CD4-positive, alpha-beta T cell treated with Interleukin-15 for 1 hour (primary cell): Measurements from ENCODE around the gene ATF6B.
"Not testable (repeated sequence)": the region's sequence is repeated elsewhere in the genome, so short reads cannot be mapped to it uniquely, and the experiment has no call there.

Experiments used
- DNase-seq: peaks from one replicate; pipeline ENCODE4 v3.0.0-alpha.2; 2020

ATF6B gene

DNA sequence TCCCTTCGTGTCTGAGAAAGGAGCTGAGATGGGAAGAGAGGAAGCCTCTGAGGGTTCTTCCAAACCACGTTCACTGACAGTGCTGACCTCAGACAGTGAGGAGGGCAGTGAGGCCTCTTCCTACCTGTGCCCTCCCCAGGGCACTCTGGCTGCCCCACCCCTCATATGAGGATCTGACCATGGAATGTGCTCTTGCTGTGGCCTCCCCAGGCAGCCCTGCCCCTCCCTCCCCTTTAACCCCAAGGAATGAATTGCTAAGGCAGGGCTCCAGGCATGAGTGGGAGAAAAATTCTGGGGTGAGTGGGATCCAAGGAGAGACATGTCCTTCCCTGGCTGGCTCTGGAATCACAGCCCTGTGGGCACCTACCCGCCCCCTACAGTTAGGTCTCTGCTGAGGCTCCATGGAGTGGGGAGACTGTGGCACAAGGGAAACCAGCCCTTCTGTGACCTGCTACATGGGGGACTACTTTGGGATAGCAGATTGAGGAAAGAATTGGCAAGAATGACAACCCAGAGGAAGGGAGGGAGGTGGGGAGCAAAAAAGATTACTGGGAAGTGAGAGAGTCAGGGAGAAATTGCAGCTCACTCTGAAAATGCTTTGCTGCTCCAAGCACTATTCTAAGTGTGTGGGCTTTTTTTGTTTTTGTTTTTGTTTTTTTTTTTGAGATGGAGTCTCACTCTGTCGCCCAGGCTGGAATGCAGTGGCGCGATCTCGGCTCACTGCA, 48.3 kb downstream of the ATF6B start:
- DNase-seq: no peak

DNA sequence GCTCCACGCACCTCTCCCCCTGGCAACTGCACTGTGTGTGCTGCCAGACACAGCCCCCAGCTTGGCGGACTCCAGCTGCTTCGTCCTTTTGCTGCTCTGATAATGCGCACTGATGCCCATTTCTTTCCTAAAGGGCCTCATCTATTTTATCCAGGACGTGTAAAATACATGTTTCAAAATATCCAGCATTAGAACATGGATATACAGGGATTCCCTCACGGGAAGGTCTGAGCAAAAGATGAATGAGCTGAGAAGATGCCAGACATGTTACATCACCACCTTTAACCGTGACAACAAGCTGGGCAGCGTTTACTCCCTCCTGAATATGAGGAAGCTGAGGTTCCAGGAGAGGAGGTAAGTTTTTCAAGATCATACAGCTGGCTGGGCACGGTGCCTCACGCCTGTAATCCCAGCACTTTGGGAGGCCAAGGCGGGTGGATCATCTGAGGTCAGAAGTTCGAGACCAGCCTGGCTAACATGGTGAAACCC, 51.7 kb downstream of the ATF6B start:
- DNase-seq: no peak

DNA sequence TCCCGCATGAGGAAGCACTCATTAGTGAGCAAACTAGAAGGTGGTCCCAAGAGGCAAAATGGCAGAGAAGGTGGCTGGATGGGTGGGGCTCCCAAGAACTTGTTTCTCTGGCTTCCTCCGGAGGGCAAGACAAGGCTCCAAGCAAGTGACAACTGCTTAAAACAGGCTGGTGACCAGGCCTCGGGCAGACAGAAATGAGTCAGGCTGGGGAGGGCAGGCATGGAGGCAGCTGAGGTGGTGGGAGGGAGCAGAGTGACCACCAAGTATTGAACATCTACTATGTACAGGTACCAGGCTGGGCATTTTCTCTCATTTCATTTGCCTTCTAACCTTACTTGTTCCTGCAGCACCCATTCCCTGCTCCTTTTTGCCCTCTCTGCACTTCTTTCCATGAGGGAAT, 52.3 kb downstream of the ATF6B start:
- DNase-seq: no peak

DNA sequence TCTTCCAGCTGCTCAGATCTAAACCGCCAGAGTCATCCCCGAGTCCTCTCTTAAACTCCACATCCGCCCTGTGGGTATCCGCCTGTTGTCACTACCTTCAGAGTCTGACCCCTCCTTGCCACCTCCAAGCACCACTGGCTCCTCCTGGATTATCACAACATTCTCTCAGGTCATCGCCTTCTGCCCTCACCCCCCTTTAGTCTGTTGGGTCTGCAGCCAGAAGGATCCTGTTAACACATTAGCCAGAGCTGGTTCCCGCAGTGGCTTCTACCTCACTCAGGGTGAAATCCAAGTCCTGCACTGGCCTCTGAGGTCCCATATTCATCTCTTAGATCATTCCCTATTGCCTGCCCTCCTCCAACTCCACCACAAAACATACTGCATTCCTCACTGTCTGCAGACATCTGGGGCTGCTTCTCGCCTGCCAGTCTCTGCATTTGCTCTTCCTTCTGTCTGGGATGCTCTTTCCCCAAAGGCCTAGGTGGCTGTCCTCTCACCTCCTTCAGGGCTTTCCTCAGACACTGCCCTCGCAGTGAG, 53.0 kb downstream of the ATF6B start:
- no peak for DNase-seq

DNA sequence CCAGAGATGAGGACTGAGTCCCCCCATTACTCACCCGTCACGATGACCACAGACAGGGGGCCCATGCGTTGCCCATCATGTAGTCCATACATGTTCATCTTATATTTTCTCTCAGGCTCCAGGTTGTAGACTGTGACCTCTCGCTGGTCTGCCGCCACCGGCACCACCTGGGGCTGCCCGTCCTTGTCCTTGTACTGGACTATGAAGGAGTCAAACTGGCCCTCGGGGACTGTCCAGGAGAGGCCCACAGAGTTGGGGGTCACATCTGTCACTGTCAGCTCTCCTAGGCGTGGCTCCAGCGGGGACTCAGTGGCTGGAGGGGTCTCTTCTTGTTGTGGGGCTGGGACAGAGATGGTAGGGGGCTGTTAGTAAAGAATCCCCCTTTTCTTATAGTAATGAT, 54.4 kb downstream of the ATF6B start:
- DNase-seq: no peak

DNA sequence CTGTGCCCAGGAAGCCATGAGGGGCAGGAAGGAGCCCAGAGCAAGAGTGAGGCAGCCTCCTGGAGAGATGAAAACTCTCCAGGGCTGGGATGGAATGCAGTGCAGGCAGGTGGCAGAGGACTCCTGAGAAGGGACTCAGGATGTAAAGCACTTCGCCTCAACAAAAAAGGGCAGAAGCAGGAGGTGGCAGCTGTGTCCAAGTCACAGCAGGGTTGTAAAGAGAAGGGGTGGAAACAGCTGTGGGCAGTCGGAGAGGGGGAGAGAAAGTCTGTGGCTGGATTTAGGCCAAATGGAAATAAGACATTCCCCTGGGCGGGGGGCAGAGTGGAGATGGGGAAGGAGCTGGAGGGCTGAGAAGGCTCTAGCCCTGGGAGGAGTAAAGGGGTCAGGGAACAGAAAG, 54.9 kb downstream of the ATF6B start:
- no peak for DNase-seq

DNA sequence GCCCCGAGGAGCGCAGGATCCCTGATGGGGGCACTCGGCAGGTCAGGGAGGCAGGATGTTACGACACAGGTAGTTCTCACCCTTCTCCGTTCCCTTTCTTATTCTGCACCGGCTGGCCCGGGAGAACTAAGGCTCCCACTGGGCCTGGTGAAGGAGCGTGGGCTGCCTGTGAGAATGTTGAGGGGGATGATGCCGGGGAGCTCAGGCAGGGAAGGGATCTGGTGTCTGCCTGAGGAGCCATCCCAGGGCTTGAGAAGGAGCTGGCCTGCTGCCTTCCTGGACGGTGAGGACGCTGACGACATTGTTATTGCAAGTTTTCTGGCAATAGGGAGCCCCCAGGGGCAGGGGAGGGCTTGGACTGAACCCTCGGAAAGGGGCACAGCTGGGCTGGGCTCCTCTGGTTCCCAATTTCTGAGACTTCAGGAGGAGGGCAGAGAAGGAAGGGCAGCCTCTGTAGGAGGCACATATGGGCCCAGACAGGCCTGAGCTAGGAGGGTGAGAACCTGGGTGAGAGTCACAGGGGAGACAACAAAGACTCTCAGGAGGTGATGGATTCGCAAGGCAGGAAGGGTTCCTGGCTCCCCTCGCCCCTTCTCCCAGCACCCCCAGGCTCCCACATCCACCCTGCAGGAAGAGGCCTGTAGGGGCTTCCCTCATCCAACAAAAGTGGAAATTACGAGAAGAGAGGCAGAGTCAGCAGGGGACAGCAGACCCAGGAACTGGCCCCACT, 57.1 kb downstream of the ATF6B start:
- DNase-seq: no peak

DNA sequence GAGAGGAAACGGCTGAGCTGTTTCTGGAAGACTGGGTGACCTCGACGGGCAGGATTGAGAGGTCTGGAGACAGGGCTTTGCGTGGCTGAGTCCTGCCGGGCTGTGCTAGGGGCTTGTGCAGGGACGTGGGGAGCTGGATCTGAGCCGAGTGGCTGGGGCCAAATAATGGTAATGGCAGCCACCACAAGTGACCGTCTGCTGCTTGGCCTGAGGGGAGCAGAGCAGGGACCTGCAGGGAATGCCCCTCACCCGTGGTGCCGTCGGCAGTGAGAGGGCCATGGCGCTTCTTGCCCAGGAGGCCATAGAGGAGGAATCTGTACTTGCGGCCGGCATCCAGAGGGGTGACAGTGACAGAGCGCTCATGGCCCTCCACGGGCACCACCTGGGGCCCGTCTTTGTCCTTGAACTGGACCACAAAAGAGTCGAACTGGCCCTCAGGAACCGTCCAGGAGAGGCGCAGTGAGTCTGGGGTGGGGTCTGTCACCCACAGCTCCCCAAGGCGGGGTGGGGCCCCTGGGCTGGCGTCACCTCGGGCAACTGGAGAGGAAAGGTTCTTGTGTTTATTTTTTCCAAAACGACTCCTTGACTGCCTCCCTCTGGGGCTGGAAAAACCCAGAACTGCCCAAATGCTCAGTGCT, 58.0 kb downstream of the ATF6B start:
- DNase-seq: no peak

DNA sequence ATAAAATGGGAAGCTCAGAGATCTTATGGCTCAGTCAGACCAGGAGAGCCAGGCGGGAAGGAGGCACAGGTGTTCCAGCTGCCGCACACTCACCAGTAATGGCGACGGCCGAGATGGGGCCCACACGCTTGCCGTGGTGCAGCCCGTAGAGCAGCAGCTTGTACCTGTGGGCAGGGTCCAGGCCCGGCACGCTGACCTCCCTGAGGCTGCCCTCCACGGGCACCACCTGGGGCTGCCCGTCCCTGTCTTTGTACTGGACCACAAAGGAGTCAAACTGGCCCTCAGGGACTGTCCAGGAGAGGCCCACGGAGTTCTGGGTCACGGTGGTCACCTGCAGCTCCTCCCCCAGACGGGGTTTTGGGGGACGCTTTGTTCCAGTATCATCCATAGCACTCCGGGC, 58.6 kb downstream of the ATF6B start:
- DNase-seq: no peak

DNA sequence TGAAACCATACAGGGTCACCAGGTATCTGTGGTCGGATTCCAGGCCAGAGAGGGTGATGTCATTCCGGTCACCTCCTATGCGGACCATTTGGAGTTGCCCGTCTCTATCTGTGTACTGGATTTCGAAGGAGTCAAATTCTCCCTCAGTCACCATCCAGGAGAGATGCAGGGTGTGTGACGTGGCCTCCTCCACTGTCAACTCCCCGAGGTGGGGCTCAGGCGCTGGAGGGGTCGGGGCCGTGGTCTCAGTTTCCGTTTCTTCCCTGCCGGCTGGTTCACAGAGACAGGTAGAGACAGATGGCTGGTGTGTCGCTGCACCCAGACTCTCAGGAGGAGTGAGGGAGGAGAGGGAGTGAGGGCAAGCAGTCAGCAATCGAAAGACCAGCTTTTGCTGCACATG, 59.2 kb downstream of the ATF6B start:
- no peak for DNase-seq

DNA sequence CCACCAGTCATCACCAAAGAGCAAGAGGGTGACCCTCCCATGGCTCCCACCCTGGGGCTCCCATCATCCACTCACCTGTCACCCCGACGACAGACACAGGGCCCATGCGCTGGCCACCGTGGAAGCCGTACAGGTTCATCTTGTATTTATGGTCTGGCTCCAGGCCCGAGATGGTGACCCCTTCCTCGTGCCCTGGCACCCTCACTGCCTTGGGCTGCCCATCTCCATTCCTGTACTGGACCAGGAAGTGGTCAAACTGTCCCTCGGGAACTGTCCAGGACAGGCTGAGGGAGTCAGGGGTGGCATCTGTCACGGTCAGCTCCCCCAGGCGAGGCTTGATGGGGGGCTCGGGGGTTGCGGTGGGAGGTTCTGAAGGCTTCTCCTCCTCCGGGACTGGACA, 59.7 kb downstream of the ATF6B start:
- not testable (repeated sequence) for DNase-seq

DNA sequence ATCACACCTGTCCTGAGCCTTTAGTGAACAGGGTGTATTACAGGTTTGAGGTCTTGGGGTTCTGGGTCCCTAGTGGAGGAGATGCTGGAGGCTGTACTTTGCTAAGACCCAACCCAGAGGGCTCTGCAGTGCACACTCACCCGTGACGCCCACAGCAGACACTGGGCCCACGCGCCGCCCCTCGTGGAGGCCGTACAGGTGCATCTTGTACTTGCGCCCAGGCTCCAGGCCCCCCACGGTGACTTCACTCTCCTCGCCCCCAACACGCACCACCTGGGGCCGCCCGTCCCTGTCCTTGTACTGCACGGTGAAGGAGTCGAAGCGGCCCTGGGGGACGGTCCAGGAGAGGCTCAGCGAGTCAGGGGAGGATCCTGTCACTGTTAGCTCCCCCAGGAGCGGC, 60.5 kb downstream of the ATF6B start:
- DNase-seq: not testable (repeated sequence)
